ENCODE data around the gene WDR83.

DNA sequence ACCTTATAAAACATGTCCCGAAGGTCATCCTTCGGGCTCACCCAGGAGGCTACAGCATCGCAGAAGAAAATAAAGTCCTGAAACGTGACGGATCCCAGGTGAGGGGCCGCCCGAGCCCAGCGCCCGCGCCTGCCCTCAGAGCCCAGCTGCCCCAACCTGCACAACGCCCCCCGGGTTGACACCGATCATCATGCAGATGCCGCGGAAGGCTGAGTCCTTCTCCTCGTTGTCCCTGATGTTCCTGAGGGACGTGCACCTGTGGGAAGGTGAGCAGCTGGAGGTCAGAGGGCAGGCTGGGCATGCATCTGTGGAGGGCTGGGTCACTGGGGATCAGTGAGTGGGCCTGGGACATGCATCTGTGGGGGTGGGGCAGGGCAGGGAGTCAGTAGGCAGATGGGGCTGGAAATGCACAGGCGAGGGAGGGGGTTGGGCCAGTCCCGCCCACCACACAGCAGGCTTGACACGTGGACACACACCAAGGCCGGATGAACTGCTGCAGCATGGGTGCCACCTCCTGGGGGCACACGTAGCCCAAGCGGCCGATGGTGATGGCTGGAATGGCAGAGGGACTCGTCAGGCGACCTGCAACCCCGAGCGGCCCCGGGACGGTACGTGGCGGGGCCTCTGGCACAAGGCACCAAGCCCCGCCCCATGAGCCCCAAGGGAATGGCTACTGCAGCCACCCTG, 35.1 kb downstream of the WDR83 start:
- TF ChIP-seq CTCF (conservative IDR thresholded peaks at IDR 0.05; ENCODE audit: low read depth, low read length), result no peak
- TF ChIP-seq RAD21 (IDR thresholded peaks at IDR 0.05; ENCODE audit: low read length), result no peak
- no peak for TF ChIP-seq CHD1 (IDR thresholded peaks at IDR 0.05; ENCODE audit: low read depth, low read length)
- TF ChIP-seq POLR2A (IDR thresholded peaks at IDR 0.05; ENCODE audit: low read depth, low read length), result no peak
- no peak for TF ChIP-seq SMC3 (IDR thresholded peaks at IDR 0.05; ENCODE audit: low read depth, low read length)
- no peak for TF ChIP-seq MAFK (IDR thresholded peaks at IDR 0.05; ENCODE audit: low read depth, low read length)
- TF ChIP-seq, protein P1, sequence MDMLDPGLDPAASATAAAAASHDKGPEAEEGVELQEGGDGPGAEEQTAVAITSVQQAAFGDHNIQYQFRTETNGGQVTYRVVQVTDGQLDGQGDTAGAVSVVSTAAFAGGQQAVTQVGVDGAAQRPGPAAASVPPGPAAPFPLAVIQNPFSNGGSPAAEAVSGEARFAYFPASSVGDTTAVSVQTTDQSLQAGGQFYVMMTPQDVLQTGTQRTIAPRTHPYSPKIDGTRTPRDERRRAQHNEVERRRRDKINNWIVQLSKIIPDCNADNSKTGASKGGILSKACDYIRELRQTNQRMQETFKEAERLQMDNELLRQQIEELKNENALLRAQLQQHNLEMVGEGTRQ (IDR thresholded peaks at IDR 0.05; ENCODE audit: low read depth, low read length), result no peak
